Non-pigmented ciliary epithelial cell (primary cell): ENCODE results near the gene CRYBA1.
"Not testable (repeated sequence)": the region's sequence is repeated elsewhere in the genome, so short reads cannot be mapped to it uniquely, and the experiment has no call there.

ENCODE experiments used
- DNase-seq: peaks from one replicate; pipeline ENCODE4 v3.0.0-alpha.2; 2010; ENCODE audit warnings: low read depth

Gene CRYBA1

GRCh38 chr17:29246628-29247027 is at the start of gene CRYBA1:
TSS of gene CRYBA1 (plus strand) at chr17:29246859. CDS start at chr17:29246864, 5 bp downstream.
- DNase-seq: no peak

DNA sequence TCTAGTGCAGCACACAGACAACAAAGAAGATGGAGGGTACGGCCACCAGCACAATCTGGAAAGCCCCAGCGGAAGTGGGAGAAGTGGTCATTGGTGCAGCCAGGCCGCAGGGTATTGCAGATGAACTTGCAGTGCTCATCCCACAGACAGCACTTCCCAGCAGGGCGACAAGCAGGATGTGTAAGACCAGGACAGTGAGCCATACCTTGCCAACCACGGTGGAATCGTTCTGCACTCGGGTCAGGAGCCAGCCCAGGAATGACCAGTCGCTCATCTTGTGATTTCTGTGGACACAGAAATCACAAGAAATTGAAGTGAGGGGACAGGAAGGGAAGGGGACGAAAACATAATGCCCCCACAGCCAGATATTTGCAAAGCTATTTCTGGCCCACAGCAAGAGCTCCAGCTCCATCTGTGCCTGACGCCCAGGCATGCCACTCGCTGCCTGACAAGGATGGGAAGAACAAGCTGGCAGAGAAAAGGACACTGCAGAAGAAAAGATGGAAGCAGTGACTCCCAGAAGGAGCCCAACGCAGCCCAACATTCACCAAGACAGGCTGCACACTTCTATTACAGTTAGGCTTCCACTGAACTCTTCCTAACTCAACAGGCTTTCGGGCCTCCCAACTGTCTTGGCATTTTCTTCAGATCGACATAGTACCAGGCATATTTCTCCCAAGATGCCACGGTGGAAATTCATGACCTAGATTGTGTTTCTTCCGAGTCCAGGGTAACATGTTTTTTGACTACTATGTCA is 49.0 kb upstream of the CRYBA1 start:
- DNase-seq: no peak

GRCh38 chr17:29204068-29204804 is 42.4 kb upstream of the CRYBA1 start:
- DNase-seq: not testable (repeated sequence)

- no peak for DNase-seq
Measured at GRCh38 chr17:29205047-29205446, 41.6 kb upstream of the CRYBA1 start.

GRCh38 chr17:29207975-29208374 is 38.7 kb upstream of the CRYBA1 start:
- DNase-seq: no peak

GRCh38 chr17:29209073-29209472 is 37.6 kb upstream of the CRYBA1 start:
- no peak for DNase-seq

DNA sequence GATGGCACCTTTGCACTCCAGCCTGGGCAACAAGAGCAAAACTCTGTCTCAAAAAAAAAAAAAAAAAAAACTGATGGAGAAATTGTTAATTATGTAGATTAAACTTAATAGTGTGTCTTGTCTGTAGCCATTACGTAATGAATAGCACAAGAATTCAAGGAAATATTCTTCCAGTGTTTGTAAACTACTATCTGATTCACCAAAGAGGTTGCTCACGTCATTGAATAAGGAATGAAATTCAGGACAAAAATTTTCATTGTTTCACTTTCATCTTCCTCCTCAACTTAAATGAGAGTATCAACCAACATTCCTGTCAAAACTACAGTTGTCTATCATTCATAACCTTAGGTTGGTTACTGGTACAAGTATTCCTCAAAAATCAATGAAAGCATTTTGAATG is 35.8 kb upstream of the CRYBA1 start:
- no peak for DNase-seq

GRCh38 chr17:29212094-29212631 is 34.5 kb upstream of the CRYBA1 start:
- no peak for DNase-seq

GRCh38 chr17:29212681-29213121 is 34.0 kb upstream of the CRYBA1 start:
- no peak for DNase-seq

DNA sequence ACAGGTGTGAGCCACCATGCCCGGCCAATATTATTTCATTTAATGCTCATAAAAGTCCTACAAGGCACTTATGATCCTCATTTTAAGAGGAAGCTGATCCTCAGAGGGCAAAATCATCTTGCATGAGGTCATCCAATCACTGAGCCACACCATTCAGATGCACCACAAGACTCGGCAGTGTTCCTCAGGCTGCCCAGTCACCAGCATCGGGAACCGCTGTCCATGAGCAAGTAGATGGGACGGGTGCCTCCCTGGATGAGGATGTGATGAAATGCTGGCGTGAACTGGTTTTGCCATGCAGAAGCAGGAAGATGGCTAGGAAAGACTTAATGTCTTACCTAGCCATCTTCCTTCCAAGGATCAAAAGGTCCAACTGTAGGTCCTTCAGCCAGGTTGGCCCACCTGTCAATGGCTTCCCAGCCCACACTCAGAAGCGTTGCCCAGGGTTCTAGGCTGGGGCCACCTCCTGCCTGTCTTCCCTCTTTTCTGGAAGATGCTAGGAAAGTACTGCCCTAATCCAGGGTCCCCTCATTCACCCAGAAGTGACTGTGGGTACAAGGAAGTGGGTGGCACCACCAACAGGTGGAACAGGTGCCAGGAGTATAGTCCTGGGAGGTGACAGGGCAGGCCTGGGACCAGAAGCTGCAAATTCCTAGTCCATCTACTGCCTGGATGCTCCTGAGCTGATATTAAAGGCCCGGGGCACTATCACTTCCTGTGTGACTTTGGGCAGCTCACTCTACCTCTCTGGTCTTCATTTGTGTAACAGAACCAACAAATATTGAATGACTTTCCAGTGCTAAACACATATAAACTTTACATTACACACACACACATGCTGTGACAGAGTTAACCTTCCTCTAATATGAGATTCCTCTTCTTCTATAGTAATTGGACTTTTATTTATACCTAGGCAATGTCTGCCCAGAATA is 32.2 kb upstream of the CRYBA1 start:
- no peak for DNase-seq

DNA sequence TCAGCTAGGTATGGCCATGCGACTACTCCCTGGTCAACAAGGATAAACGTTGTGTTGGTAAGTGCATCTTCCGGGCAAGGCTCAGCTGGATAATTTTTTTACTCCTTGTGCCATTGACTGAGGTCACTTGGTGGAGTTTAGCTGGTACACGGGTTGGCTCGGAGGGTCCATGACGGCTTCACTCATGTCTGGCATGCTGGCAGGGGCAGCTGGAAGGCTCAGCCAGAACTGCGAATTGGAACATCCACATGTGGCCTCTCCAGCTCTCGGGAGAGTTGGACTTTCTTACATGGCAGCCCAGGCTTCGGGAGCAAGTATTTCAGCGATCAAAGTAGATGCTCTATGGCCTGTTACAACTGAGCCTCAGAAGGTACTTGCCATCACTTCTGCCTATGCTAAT is 31.5 kb upstream of the CRYBA1 start:
- no peak for DNase-seq

GRCh38 chr17:29215717-29216116 is 30.9 kb upstream of the CRYBA1 start:
- DNase-seq: no peak

- no peak for DNase-seq
Measured at GRCh38 chr17:29216181-29216580, 30.5 kb upstream of the CRYBA1 start.

DNA sequence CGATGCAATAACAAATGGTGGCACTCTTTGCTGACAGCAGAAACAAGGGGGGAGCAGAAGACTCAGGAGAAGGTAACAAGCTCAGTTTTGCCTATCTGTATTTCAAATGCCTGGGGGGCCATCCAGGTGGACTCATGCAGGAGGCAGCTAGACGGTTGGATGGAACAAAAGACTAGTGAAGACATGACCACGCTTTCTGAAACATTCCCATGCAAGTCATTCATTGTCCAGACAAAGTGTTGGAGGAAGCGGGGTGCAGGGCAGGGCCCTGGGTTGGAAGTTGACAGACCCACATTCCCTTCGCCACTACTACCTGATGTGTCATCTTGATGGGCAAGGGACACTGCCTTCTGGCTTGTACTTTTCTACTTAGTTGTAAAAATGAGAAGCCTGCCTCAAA is 29.8 kb upstream of the CRYBA1 start:
- no peak for DNase-seq

GRCh38 chr17:29219378-29220047 is 27.1 kb upstream of the CRYBA1 start:
- DNase-seq: no peak

GRCh38 chr17:29221338-29221737 is 25.3 kb upstream of the CRYBA1 start:
- DNase-seq: not testable (repeated sequence)

GRCh38 chr17:29225396-29225795 is 21.3 kb upstream of the CRYBA1 start:
- no peak for DNase-seq

DNA sequence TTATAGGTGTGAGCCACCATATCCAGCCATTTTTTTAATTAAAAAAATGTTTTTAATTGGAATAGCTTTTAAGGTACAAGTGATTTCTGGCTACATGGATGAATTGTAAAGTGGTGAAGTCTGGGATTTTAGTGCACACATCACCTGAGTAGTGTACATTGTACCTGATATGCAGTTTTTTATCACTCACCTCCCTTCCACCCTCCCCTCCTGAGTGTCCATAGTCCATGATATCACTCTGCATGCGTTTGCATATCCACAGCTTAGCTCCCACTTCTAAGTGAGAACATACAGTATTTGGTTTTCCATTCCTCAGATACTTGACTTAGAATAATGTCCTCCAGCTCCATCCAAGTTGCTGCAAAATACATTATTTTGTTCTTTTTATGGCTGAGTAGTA is 13.4 kb upstream of the CRYBA1 start:
- DNase-seq: no peak

DNA sequence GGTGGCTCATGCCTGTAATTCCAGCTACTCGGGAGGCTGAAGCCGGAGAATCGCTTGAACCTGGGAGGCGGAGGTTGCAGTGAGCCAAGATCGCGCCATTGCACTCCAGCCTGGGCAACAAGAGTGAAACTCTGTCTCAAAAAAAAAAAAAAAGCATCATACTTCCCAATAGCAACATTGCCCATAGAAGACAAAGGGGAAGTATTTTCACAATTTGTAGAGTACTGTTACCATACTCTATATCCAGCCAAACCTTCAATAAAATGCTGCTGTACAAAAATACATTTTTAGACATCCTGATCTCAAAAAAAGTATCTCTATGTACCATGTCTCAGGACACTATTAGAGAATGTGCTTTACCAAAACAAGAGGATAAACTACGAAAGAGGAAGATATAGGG is 11.7 kb upstream of the CRYBA1 start:
- not testable (repeated sequence) for DNase-seq

DNA sequence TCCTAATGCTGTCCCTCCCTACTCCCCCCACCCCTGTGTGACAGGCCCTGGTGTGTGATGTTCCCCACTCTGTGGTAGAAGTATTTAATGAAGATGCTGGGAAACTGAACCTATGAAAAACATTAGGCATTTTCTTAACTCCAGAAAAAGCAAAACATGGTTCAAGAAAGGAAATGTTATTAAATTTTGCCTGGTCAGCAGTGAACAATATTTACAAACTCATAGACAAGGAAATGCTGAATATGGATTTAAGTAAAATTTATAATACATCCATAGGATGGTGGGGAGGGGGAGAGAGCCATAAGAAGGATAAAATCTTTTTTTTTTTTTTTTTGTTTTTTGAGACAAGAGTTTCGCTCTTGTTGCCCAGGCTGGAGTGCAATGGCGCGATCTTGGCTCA is 10.8 kb upstream of the CRYBA1 start:
- no peak for DNase-seq

- DNase-seq: no peak
Measured at GRCh38 chr17:29237476-29238132, 9.1 kb upstream of the CRYBA1 start.
